Fibroblast of lung (primary cell): ENCODE data around the gene SLC45A1. TPM values are rescaled to one million over a fixed set of nuclear protein-coding genes. Genes with fewer than 3 reads are reported as not detected.

ENCODE experiments used
- DNase-seq, 2 donors: peaks; one replicate each; pipeline versions ENCODE4 v3.0.0 to v3.0.0-alpha.2; 2010; ENCODE audit warnings: low read depth in 2 of 2
- H2AFZ ChIP-seq: 2 replicates; pipeline ENCODE4 v1.5.1; 2012; ENCODE audit warnings: low read length, control low read depth, inconsistent platforms
- H3K27ac ChIP-seq: 2 replicates; pipeline ENCODE4 v1.5.1; 2011; ENCODE audit warnings: low read length, control low read depth; ENCODE audit not compliant: insufficient read depth
- H3K27me3 ChIP-seq: 2 replicates; pipeline ENCODE4 v1.5.1; 2011; ENCODE audit warnings: mild to moderate bottlenecking, low read length; ENCODE audit not compliant: control insufficient read depth, insufficient read depth
- H3K36me3 ChIP-seq: 2 replicates; pipeline ENCODE4 v1.5.1; 2011; ENCODE audit warnings: low read length; ENCODE audit not compliant: control insufficient read depth, insufficient read depth
- H3K4me1 ChIP-seq: 2 replicates; pipeline ENCODE4 v1.5.1; 2011; ENCODE audit warnings: low read length; ENCODE audit not compliant: control insufficient read depth, insufficient read depth; ENCODE audit errors: extremely low read depth
- H3K4me2 ChIP-seq: 2 replicates; pipeline ENCODE4 v1.5.1; 2011; ENCODE audit warnings: low read length, control low read depth; ENCODE audit not compliant: insufficient read depth; ENCODE audit errors: extremely low read depth
- H3K4me3 ChIP-seq, 4 experiments: fragments of 200-600 bp in 1 of 4; sonication (generic) in 1 of 4; replicated peaks in 1 of 4; 2 replicates each; pipeline ENCODE4 v1.5.1; 2011 to 2016; ENCODE audit warnings: low read length in 4 of 4, low read depth in 3 of 4, mild to moderate bottlenecking in 3 of 4, control low read depth in 2 of 4, inconsistent platforms in 1 of 4, mixed read lengths in 1 of 4; ENCODE audit not compliant: insufficient read depth in 1 of 4; ENCODE audit errors: control extremely low read depth in 1 of 4
- H3K79me2 ChIP-seq: 2 replicates; pipeline ENCODE4 v1.5.1; 2012; ENCODE audit warnings: mild to moderate bottlenecking, low read length, inconsistent platforms; ENCODE audit not compliant: control insufficient read depth, insufficient read depth
- H3K9ac ChIP-seq: 2 replicates; pipeline ENCODE4 v1.5.1; 2011; ENCODE audit warnings: mild to moderate bottlenecking, low read length, control low read depth; ENCODE audit not compliant: insufficient read depth
- H3K9me3 ChIP-seq: 2 replicates; pipeline ENCODE4 v1.5.1; 2012; ENCODE audit warnings: low read depth, low read length; ENCODE audit not compliant: control insufficient read depth, insufficient read depth
- H4K20me1 ChIP-seq: 2 replicates; pipeline ENCODE4 v1.5.1; 2011; ENCODE audit warnings: low read length; ENCODE audit not compliant: control insufficient read depth, insufficient read depth; ENCODE audit errors: extremely low read depth
- EZH2 ChIP-seq: IDR thresholded peaks from 2 replicates; pipeline ENCODE4 v1.5.1; 2012; ENCODE audit warnings: low read length, control low read depth, mild to moderate bottlenecking; ENCODE audit errors: missing control alignments
- polyA plus RNA-seq, 2 donors: library from polyadenylated mRNA; depleted of rRNA in 1 of 2; stranded (reverse) in 1 of 2; unstranded in 1 of 2; fragments of >200 nt; gene quantifications; 2 replicates each; pipeline ENCODE4 v1.2.1, GENCODE V29; 2011 to 2012; ENCODE audit warnings: missing spikeins in 1 of 2
- total RNA-seq: library from RNA; depleted of rRNA; stranded (reverse); fragments of >200 nt; gene quantifications from 2 replicates; pipeline ENCODE4 v1.2.1, GENCODE V29; 2014
- TF ChIP-seq, protein P1 (sequence below), 2 donors: IDR thresholded peaks in 1 of 2; conservative IDR thresholded peaks in 1 of 2; 1 replicate in 1 of 2; 2 replicates in 1 of 2; pipeline ENCODE4 v1.5.1; 2011 to 2012; ENCODE audit warnings: low read length in 2 of 2, control low read depth in 1 of 2, inconsistent platforms in 1 of 2, low read depth in 1 of 2, mild to moderate bottlenecking in 1 of 2

SLC45A1 gene
- total and polyA plus RNA-seq, 2 donors (not counting 1 experiment from before 2014, with no cell fraction given) = 2.1 to 2.6 TPM

DNA sequence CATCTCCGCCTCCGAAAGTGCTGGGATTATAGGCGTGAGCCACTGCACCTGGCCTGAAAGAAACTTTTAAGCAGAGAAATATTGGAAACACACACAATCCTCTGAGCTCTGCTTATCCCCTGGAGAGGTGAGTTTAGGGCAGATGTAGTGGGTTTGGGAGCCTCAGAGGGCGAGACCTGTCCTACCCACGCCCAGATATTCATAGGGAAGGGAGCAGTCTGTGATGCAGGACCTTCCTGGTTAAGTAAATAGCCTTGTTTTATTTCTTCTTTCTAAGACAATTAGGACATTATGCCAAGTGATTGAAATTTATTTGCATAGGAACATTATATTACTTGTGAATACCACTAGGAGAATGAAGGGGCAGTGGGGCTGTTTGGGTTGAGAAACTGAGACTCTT, 18.0 kb upstream of the SLC45A1 start:
- H3K36me3 ChIP-seq = no peaks in the 10 kb centered on the region
- no peak overlapping the region for H3K4me2 ChIP-seq
- no peak overlapping the region for H3K27ac ChIP-seq
- H3K9me3 ChIP-seq = no peaks in the 10 kb centered on the region
- H3K79me2 ChIP-seq = no peaks in the 10 kb centered on the region
- H3K4me1 ChIP-seq = peaks cover 3% of the 10 kb centered on the region
- H3K9ac ChIP-seq = no peak overlapping the region
- H3K27me3 ChIP-seq = no peaks in the 10 kb centered on the region
- H4K20me1 ChIP-seq = no peaks in the 10 kb centered on the region
- H3K4me3 ChIP-seq = no peak overlapping the region
- no peak overlapping the region for H2AFZ ChIP-seq
- DNase-seq = no peak
- TF ChIP-seq EZH2 = no peak
- TF ChIP-seq, protein P1, sequence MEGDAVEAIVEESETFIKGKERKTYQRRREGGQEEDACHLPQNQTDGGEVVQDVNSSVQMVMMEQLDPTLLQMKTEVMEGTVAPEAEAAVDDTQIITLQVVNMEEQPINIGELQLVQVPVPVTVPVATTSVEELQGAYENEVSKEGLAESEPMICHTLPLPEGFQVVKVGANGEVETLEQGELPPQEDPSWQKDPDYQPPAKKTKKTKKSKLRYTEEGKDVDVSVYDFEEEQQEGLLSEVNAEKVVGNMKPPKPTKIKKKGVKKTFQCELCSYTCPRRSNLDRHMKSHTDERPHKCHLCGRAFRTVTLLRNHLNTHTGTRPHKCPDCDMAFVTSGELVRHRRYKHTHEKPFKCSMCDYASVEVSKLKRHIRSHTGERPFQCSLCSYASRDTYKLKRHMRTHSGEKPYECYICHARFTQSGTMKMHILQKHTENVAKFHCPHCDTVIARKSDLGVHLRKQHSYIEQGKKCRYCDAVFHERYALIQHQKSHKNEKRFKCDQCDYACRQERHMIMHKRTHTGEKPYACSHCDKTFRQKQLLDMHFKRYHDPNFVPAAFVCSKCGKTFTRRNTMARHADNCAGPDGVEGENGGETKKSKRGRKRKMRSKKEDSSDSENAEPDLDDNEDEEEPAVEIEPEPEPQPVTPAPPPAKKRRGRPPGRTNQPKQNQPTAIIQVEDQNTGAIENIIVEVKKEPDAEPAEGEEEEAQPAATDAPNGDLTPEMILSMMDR (conservative IDR thresholded peaks at IDR 0.05 in 1 of 2, IDR thresholded peaks at IDR 0.05 in 1 of 2; ENCODE audit: low read depth in 1 of 2, low read length in 2 of 2) = no peak

DNA sequence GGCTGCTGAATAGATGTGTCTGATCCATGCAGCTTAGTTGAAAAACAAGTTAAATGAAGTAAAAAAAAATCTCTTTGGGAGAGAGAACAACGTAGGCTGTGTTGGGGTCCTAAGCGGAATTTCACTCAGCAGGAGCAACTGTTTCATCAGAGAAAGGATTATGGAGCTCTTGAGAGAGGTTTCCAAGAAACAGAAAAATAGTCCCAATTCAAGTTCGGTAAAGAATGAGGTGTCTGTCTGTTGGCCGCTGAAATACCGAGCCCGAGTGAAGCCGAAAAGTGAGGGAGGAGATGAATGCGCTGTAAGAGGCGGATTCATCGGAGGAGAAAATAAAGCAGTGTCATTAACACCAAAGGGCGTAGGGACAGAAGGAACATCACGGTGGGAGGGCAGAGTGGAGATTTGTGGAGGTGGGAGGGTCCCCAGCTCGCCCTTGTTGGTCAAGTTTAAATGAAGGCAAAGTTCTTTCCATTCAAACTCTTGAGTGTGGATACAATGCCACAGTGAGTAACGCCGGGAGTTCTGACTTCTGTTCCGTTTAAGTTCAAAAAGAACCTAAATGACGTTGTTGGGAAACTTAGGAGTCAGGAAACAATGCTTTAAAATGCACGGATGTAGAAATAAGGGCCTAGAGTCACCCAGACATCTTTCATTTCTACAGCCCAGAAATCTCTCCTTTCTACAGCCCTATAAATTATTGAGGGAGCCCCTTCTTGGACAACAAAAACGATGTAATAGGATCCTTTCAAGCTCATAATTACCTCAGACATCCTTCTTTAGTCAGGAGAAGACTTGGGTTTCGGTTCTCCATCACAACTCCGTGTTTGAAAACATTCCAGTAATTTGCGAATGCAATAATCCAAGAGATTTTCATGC, 15.6 kb upstream of the SLC45A1 start:
- H3K27ac ChIP-seq = no peak overlapping the region
- H2AFZ ChIP-seq = no peak overlapping the region
- H3K79me2 ChIP-seq = no peaks in the 10 kb centered on the region
- H3K27me3 ChIP-seq = no peaks in the 10 kb centered on the region
- TF ChIP-seq EZH2 = no peak
- TF ChIP-seq, protein P1 (conservative IDR thresholded peaks at IDR 0.05 in 1 of 2, IDR thresholded peaks at IDR 0.05 in 1 of 2; ENCODE audit: low read depth in 1 of 2, low read length in 2 of 2) = no peak
- peaks cover 3% of the 10 kb centered on the region for H3K4me1 ChIP-seq
- H3K36me3 ChIP-seq = no peaks in the 10 kb centered on the region
- DNase-seq = peak; percentile 22 to 77
- no peak overlapping the region for H3K4me3 ChIP-seq
- peak overlapping the region; percentile 23 for H3K4me2 ChIP-seq
- H3K9ac ChIP-seq = no peak overlapping the region
- no peaks in the 10 kb centered on the region for H4K20me1 ChIP-seq
- no peaks in the 10 kb centered on the region for H3K9me3 ChIP-seq

DNA sequence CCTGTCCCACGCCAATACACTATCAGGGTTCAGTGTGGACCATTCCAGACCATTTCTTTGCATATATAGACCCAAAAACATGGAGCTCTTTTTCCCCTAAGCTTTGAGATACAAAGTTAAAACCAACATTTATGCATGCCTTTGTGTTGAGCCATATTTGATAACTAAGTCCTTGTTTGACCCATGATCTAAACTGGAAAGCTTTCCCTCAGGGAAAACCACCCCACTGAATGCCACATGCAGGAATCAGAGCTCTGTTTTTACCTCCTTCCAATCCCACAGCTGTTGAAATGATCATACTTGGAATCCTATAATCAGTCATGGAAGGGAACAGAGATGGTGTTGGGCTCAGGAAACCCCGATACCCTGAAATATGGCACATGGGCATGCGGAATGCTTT, 14.8 kb upstream of the SLC45A1 start:
- Histone ChIP-seq H3K79me2 (no peaks in the 10 kb centered on the region), H3K4me1 (peaks cover 3% of the 10 kb centered on the region), H3K9ac (no peak overlapping the region), H3K27ac (no peak overlapping the region), H2AFZ (no peak overlapping the region), H3K4me3 (no peak overlapping the region), H3K9me3 (no peaks in the 10 kb centered on the region), H3K36me3 (no peaks in the 10 kb centered on the region), H3K4me2 (peak overlapping the region; percentile 19), H3K27me3 (no peaks in the 10 kb centered on the region), H4K20me1 (no peaks in the 10 kb centered on the region)
- TF ChIP-seq, protein P1 (conservative IDR thresholded peaks at IDR 0.05 in 1 of 2, IDR thresholded peaks at IDR 0.05 in 1 of 2; ENCODE audit: low read depth in 1 of 2, low read length in 2 of 2) = no peak
- no peak for TF ChIP-seq EZH2
- peak; percentile 29 to 90 for DNase-seq
